ENCODE measurements around the gene EDIL3. TPM values are rescaled to one million over a fixed set of nuclear protein-coding genes. Genes with fewer than 3 reads are reported as not detected.

EDIL3 gene
- total RNA-seq, 1 experiment from 2014 or later = not detected

DNA sequence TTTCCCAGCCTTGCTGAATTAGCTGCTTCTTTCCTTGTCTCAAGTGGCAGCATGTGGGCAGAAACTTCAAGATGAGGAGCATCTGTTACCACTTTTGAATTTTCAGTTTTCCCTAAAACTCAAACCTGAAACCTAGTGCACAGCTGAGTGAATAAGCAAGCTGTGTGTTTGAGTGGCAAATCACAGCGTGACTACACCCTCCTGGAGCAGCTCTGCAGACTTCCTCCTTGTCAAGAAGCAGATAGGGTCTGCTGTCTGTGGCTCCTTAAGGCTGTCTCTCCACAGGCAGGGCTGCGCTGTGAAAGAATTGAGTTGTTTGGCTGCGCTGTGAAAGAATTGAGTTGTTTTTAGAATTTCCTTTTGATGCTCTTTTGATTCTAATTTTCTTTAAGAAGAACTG is 484.4 kb downstream of the EDIL3 start:
- BruUV-seq (replicated peaks) = no TSS peak
- TF ChIP-seq, protein P1, sequence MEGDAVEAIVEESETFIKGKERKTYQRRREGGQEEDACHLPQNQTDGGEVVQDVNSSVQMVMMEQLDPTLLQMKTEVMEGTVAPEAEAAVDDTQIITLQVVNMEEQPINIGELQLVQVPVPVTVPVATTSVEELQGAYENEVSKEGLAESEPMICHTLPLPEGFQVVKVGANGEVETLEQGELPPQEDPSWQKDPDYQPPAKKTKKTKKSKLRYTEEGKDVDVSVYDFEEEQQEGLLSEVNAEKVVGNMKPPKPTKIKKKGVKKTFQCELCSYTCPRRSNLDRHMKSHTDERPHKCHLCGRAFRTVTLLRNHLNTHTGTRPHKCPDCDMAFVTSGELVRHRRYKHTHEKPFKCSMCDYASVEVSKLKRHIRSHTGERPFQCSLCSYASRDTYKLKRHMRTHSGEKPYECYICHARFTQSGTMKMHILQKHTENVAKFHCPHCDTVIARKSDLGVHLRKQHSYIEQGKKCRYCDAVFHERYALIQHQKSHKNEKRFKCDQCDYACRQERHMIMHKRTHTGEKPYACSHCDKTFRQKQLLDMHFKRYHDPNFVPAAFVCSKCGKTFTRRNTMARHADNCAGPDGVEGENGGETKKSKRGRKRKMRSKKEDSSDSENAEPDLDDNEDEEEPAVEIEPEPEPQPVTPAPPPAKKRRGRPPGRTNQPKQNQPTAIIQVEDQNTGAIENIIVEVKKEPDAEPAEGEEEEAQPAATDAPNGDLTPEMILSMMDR (IDR thresholded peaks at IDR 0.05; ENCODE audit: insufficient read depth in 1 of 2, low read depth in 1 of 2, low read length in 1 of 2, severe bottlenecking in 1 of 2, unreplicated experiment in 1 of 2) = no peak
- no peaks in the 10 kb centered on the region; the same call in 1 of the 2 replicates for H3K27me3 ChIP-seq (replicated peaks; ENCODE audit: control insufficient read depth, insufficient read depth, low read length)
- Mint-ChIP-seq H3K9me3 (ENCODE audit: unreplicated experiment) (no peaks in the 10 kb centered on the region), H3K27me3 (ENCODE audit: insufficient read depth, unreplicated experiment) (no peaks in the 10 kb centered on the region), H3K36me3 (ENCODE audit: insufficient read depth, unreplicated experiment) (no peaks in the 10 kb centered on the region), H3K27ac (ENCODE audit: unreplicated experiment) (no peak overlapping the region), H3K4me1 (ENCODE audit: low read depth, unreplicated experiment) (no peaks in the 10 kb centered on the region), H3K4me3 (ENCODE audit: unreplicated experiment) (no peak overlapping the region)
- H3K36me3 ChIP-seq (ENCODE audit: control insufficient read depth, insufficient read depth, low read length) = no peaks in the 10 kb centered on the region
- ChIA-PET POLR2A (no interaction called here), CTCF (no interaction called here)
- DNase-seq = no peak
- intact Hi-C loops (cut with micrococcal nuclease; ENCODE audit: unreplicated experiment) = no loop called here
- H3K9me3 ChIP-seq = no peaks in the 10 kb centered on the region
- H3K4me3 ChIP-seq (ENCODE audit: low read depth, low read length) = no peak overlapping the region
- no peaks in the 10 kb centered on the region for H3K4me1 ChIP-seq

DNA sequence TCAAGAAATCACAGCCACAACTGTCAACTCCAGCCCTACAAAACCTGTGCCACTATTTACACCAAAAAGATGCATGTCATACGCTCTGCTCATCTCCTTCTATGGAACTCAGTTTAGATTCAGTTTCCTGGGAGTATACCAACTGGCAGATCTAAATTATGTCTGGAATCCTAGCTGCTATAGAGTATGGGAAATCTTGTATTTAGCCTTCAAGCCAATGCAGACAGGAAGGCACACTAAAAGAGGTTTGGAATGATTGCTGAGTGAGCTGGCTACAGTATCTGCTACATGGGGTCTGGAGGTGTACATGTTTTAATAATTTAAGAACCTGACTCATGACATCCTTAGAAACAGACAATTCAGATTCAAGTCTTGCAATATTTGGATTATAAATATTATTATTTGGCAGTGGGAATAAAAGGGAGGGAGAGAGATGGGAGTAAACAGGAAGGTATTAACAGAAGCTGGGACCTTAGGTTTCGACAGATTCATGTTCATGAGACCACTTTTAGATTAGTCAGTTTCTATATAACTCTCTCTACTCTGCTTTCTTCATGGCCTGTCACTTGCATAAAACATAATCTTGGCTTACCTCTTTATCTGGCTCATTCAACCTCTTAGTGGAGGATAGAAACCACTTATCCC is 485.2 kb downstream of the EDIL3 start:
- Mint-ChIP-seq H3K27ac (ENCODE audit: unreplicated experiment) (no peak overlapping the region), H3K4me1 (ENCODE audit: low read depth, unreplicated experiment) (no peaks in the 10 kb centered on the region), H3K9me3 (ENCODE audit: unreplicated experiment) (no peaks in the 10 kb centered on the region), H3K4me3 (ENCODE audit: unreplicated experiment) (no peak overlapping the region), H3K27me3 (ENCODE audit: insufficient read depth, unreplicated experiment) (no peaks in the 10 kb centered on the region), H3K36me3 (ENCODE audit: insufficient read depth, unreplicated experiment) (no peaks in the 10 kb centered on the region)
- no peak for DNase-seq
- intact Hi-C loops (cut with micrococcal nuclease; ENCODE audit: unreplicated experiment) = no loop called here
- Histone ChIP-seq H3K9me3 (no peaks in the 10 kb centered on the region; the same call in 1 of the 2 replicates), H3K4me1 (no peaks in the 10 kb centered on the region), H3K27me3 (replicated peaks; ENCODE audit: control insufficient read depth, insufficient read depth, low read length) (no peaks in the 10 kb centered on the region; the same call in 1 of the 2 replicates), H3K36me3 (ENCODE audit: control insufficient read depth, insufficient read depth, low read length) (no peaks in the 10 kb centered on the region), H3K4me3 (ENCODE audit: low read depth, low read length) (no peak overlapping the region)
- TF ChIP-seq, protein P1 (IDR thresholded peaks at IDR 0.05; ENCODE audit: insufficient read depth in 1 of 2, low read depth in 1 of 2, low read length in 1 of 2, severe bottlenecking in 1 of 2, unreplicated experiment in 1 of 2) = no peak
- ChIA-PET POLR2A (no interaction called here), CTCF (no interaction called here)
- BruUV-seq (replicated peaks) = no TSS peak

DNA sequence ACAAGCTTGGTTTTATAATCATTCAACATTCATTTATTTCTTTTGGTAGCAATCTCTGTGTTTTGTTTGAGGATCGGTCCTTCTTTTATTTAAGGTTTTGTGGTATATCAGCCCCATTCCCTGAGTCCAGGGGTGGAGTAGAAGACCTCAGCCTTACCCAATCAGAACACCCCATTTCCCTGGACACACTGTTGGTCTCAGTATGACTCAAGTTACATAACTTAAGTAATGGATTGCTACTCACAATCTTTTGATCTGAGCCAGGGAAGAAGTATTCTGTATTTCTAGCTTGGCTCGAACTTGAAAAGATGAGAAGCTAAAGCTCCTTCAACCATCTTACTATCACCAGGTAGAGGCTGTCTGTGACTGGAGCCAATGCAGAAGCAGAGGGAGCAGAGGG is 488.8 kb downstream of the EDIL3 start:
- CTCF ChIA-PET = no interaction called here
- DNase-seq = no peak
- Mint-ChIP-seq H3K9me3 (ENCODE audit: unreplicated experiment) (no peaks in the 10 kb centered on the region), H3K27me3 (ENCODE audit: insufficient read depth, unreplicated experiment) (no peaks in the 10 kb centered on the region), H3K27ac (ENCODE audit: unreplicated experiment) (no peak overlapping the region), H3K36me3 (ENCODE audit: insufficient read depth, unreplicated experiment) (no peaks in the 10 kb centered on the region), H3K4me3 (ENCODE audit: unreplicated experiment) (no peak overlapping the region), H3K4me1 (ENCODE audit: low read depth, unreplicated experiment) (no peaks in the 10 kb centered on the region)
- TF ChIP-seq, protein P1 (IDR thresholded peaks at IDR 0.05; ENCODE audit: insufficient read depth in 1 of 2, low read depth in 1 of 2, low read length in 1 of 2, severe bottlenecking in 1 of 2, unreplicated experiment in 1 of 2) = no peak
- no TSS peak for BruUV-seq (replicated peaks)
- H3K27me3 ChIP-seq (replicated peaks; ENCODE audit: control insufficient read depth, insufficient read depth, low read length) = no peaks in the 10 kb centered on the region; the same call in 1 of the 2 replicates
- no peak overlapping the region for H3K4me3 ChIP-seq (ENCODE audit: low read depth, low read length)
- no peaks in the 10 kb centered on the region for H3K36me3 ChIP-seq (ENCODE audit: control insufficient read depth, insufficient read depth, low read length)
- H3K9me3 ChIP-seq = no peaks in the 10 kb centered on the region; the same call in 1 of the 2 replicates
- H3K4me1 ChIP-seq = no peaks in the 10 kb centered on the region
- intact Hi-C loops (cut with micrococcal nuclease; ENCODE audit: unreplicated experiment) = no loop called here
- POLR2A ChIA-PET = no interaction called here
